8988T (cell line): ENCODE data around the gene AMBRA1.

Experiments used
- DNase-seq: peaks from one replicate; pipeline ENCODE4 v3.0.0; 2011

Gene AMBRA1

GRCh38 chr11:46363455-46364005 is 230.3 kb downstream of the AMBRA1 start:
- peak; percentile 92 for DNase-seq

GRCh38 chr11:46363031-46363407 is 230.8 kb downstream of the AMBRA1 start:
- DNase-seq, result no peak

GRCh38 chr11:46362156-46363030 is 231.4 kb downstream of the AMBRA1 start:
- DNase-seq, result no peak

GRCh38 chr11:46361283-46362155 is 232.3 kb downstream of the AMBRA1 start:
- no peak for DNase-seq

GRCh38 chr11:46360878-46361277 is 232.9 kb downstream of the AMBRA1 start:
- DNase-seq, result no peak

- no peak for DNase-seq
These were observed 233.9 kb downstream of the AMBRA1 start for GRCh38 chr11:46359953-46360352.

GRCh38 chr11:46357483-46357936 is 236.3 kb downstream of the AMBRA1 start:
- DNase-seq, result no peak

- no peak for DNase-seq
These were observed 236.8 kb downstream of the AMBRA1 start for GRCh38 chr11:46356924-46357482.

GRCh38 chr11:46353698-46354097 is 240.1 kb downstream of the AMBRA1 start:
- no peak for DNase-seq

GRCh38 chr11:46352063-46352841 is 241.6 kb downstream of the AMBRA1 start:
- DNase-seq, result peak; percentile 81

GRCh38 chr11:46351606-46352005 is 242.2 kb downstream of the AMBRA1 start:
- DNase-seq, result no peak

- no peak for DNase-seq
These were observed 242.7 kb downstream of the AMBRA1 start for GRCh38 chr11:46351148-46351547.

GRCh38 chr11:46350695-46351094 is 243.1 kb downstream of the AMBRA1 start:
- DNase-seq, result no peak

- no peak for DNase-seq
These were observed 245.0 kb downstream of the AMBRA1 start for GRCh38 chr11:46348566-46349401.

- DNase-seq, result no peak
These were observed 246.0 kb downstream of the AMBRA1 start for GRCh38 chr11:46347637-46348311.

GRCh38 chr11:46346886-46347636 is 246.8 kb downstream of the AMBRA1 start, which contains the start of gene DGKZ:
Gene DGKZ, plus strand, starts transcription at chr11:46347463. Its CDS starts 197 bp downstream, at chr11:46347660.
- DNase-seq, result peak; percentile 97
